DND-41 (cell line): ENCODE measurements around the gene CANT1.
"Not testable (repeated sequence)": the region's sequence is repeated elsewhere in the genome, so short reads cannot be mapped to it uniquely, and the experiment has no call there.

Experiments used
- ATAC-seq: fragments of 200-7000 bp; cut with Tn5 transposase; 3 replicates; pipeline ENCODE4 v1.9.1; 2021; ENCODE audit warnings: low read depth; ENCODE audit not compliant: insufficient read depth
- DNase-seq: peaks from one replicate; pipeline ENCODE4 v3.0.0-alpha.2; 2020
- H2AFZ ChIP-seq: 2 replicates; pipeline ENCODE4 v1.6.0; 2012; ENCODE audit warnings: low read depth, low read length
- H3K27ac ChIP-seq: 2 replicates; pipeline ENCODE4 v1.5.1; 2012; ENCODE audit warnings: low read length, inconsistent platforms
- H3K27me3 ChIP-seq: fragments of 200-600 bp; sonication (generic); 2 replicates; pipeline ENCODE4 v1.6.0; 2012; ENCODE audit warnings: low read length, mild to moderate bottlenecking, inconsistent platforms; ENCODE audit not compliant: insufficient read depth, poor library complexity
- H3K36me3 ChIP-seq: 2 replicates; pipeline ENCODE4 v1.5.1; 2012; ENCODE audit warnings: low read length, inconsistent platforms; ENCODE audit not compliant: insufficient read depth
- H3K4me1 ChIP-seq: 2 replicates; pipeline ENCODE4 v1.5.1; 2012; ENCODE audit warnings: mild to moderate bottlenecking, low read length; ENCODE audit not compliant: insufficient read depth
- H3K4me2 ChIP-seq: 2 replicates; pipeline ENCODE4 v1.6.0; 2012; ENCODE audit warnings: mild to moderate bottlenecking, moderate library complexity, low read length, inconsistent platforms; ENCODE audit not compliant: insufficient read depth
- H3K4me3 ChIP-seq, 2 experiments: fragments of 200-600 bp in 1 of 2; shearing (Covaris generic) in 1 of 2; 2 replicates each; pipeline ENCODE4 v1.5.1; 2012 to 2016; ENCODE audit warnings: inconsistent platforms in 2 of 2, low read length in 2 of 2, mild to moderate bottlenecking in 2 of 2, low read depth in 1 of 2, moderate library complexity in 1 of 2
- H3K79me2 ChIP-seq: 2 replicates; pipeline ENCODE4 v1.6.0; 2012; ENCODE audit warnings: low read length, inconsistent platforms; ENCODE audit not compliant: insufficient read depth
- H3K9ac ChIP-seq: 2 replicates; pipeline ENCODE4 v1.6.0; 2012; ENCODE audit warnings: low read depth, mild to moderate bottlenecking, inconsistent platforms, low read length, moderate library complexity
- H3K9me3 ChIP-seq: 2 replicates; pipeline ENCODE4 v1.5.1; 2012; ENCODE audit warnings: low read length, moderate library complexity, mild to moderate bottlenecking, inconsistent platforms; ENCODE audit not compliant: insufficient read depth, severe bottlenecking
- H4K20me1 ChIP-seq: 2 replicates; pipeline ENCODE4 v1.6.0; 2012; ENCODE audit warnings: low read length; ENCODE audit not compliant: insufficient read depth
- CTCF ChIP-seq: IDR thresholded peaks from 2 replicates; pipeline ENCODE4 v1.5.1; 2012; ENCODE audit warnings: borderline replicate concordance, low read length, moderate library complexity, mild to moderate bottlenecking; ENCODE audit not compliant: poor library complexity, severe bottlenecking; ENCODE audit errors: extremely low read depth
- EZH2 ChIP-seq: IDR thresholded peaks from 3 replicates; pipeline ENCODE4 v1.6.1; 2012; ENCODE audit warnings: borderline replicate concordance, low read depth, mild to moderate bottlenecking, moderate library complexity, low read length, inconsistent platforms; ENCODE audit not compliant: severe bottlenecking

CANT1 gene

GRCh38 chr17:78946631-78947030, 62.9 kb downstream of the CANT1 start:
- Histone ChIP-seq H3K9me3 (peaks cover 7% of the 10 kb centered on the region), H3K27me3 (no peaks in the 10 kb centered on the region), H3K4me1 (no peaks in the 10 kb centered on the region), H3K9ac (no peak overlapping the region), H3K27ac (no peak overlapping the region), H3K4me2 (no peak overlapping the region), H3K4me3 (no peak overlapping the region), H3K79me2 (no peaks in the 10 kb centered on the region), H4K20me1 (no peaks in the 10 kb centered on the region), H2AFZ (no peak overlapping the region), H3K36me3 (no peaks in the 10 kb centered on the region)
- TF ChIP-seq EZH2 (no peak), CTCF (no peak)
- no peak for ATAC-seq
- DNase-seq = no peak

- H4K20me1 ChIP-seq = no peaks in the 10 kb centered on the region
- H3K4me1 ChIP-seq = no peaks in the 10 kb centered on the region
- no peak for DNase-seq
- no peak overlapping the region for H3K27ac ChIP-seq
- no peaks in the 10 kb centered on the region for H3K79me2 ChIP-seq
- ATAC-seq = no peak
- no peaks in the 10 kb centered on the region for H3K27me3 ChIP-seq
- peaks cover 5% of the 10 kb centered on the region for H3K9me3 ChIP-seq
- no peak overlapping the region for H3K9ac ChIP-seq
- TF ChIP-seq EZH2 (no peak), CTCF (no peak)
- no peak overlapping the region for H3K4me3 ChIP-seq
- no peak overlapping the region for H3K4me2 ChIP-seq
- no peaks in the 10 kb centered on the region for H3K36me3 ChIP-seq
- H2AFZ ChIP-seq = no peak overlapping the region
Measured at GRCh38 chr17:78946131-78946530, 63.4 kb downstream of the CANT1 start.

- not testable (repeated sequence) for H3K79me2 ChIP-seq, H3K4me2 ChIP-seq, H3K9ac ChIP-seq, H3K9me3 ChIP-seq, DNase-seq, H3K27ac ChIP-seq, ATAC-seq, H3K27me3 ChIP-seq, H4K20me1 ChIP-seq, H3K4me3 ChIP-seq, H3K36me3 ChIP-seq, H3K4me1 ChIP-seq, H2AFZ ChIP-seq
Measured at GRCh38 chr17:78945455-78945854, 64.1 kb downstream of the CANT1 start.

- no peaks in the 10 kb centered on the region for H4K20me1 ChIP-seq
- no peaks in the 10 kb centered on the region for H3K36me3 ChIP-seq
- TF ChIP-seq CTCF = no peak
- TF ChIP-seq EZH2 = no peak
- H3K9ac ChIP-seq = no peak overlapping the region
- H3K79me2 ChIP-seq = no peaks in the 10 kb centered on the region
- H3K9me3 ChIP-seq = no peaks in the 10 kb centered on the region
- H3K4me2 ChIP-seq = no peak overlapping the region
- DNase-seq (no peak), ATAC-seq (no peak)
- H3K27ac ChIP-seq = no peak overlapping the region
- H3K27me3 ChIP-seq = no peaks in the 10 kb centered on the region
- no peak overlapping the region for H2AFZ ChIP-seq
- H3K4me3 ChIP-seq = no peak overlapping the region
- no peaks in the 10 kb centered on the region for H3K4me1 ChIP-seq
Measured at GRCh38 chr17:78944956-78945355, 64.6 kb downstream of the CANT1 start.
